Activated CD4-positive, alpha-beta T cell treated with anti-CD3 and anti-CD28 coated beads, Interleukin-2, amount 10 ng/mL, durations not matched to agents 7 days and 5 days (primary cell): ENCODE results near the gene HMX1. TPM values are rescaled to one million over a fixed set of nuclear protein-coding genes. Genes with fewer than 3 reads are reported as not detected.
A peak's percentile ranks its signal among the peaks of the same experiment; 100 is the strongest.

ENCODE experiments used
- CTCF ChIA-PET: fragments of 350-600 bp; sonication (Branson Sonifier 250); formaldehyde crosslinking; loops from one replicate; lab custom pipeline; 2021; ENCODE audit warnings: antibody characterized with exemption; lab: Charles Lee
- POLR2A ChIA-PET: fragments of 350-600 bp; sonication (Branson Sonifier 250); formaldehyde crosslinking; loops from one replicate; lab custom pipeline; 2021; ENCODE audit warnings: antibody characterized with exemption; lab: Charles Lee
- DNase-seq: peaks from one replicate; pipeline ENCODE4 v3.0.0-alpha.2; 2020
- H3K27ac Mint-ChIP-seq: one replicate; pipeline ENCODE4 v1.8.0; 2021; ENCODE audit warnings: mild to moderate bottlenecking, moderate library complexity, mixed read lengths
- H3K27me3 Mint-ChIP-seq: one replicate; pipeline ENCODE4 v1.8.0; 2021; ENCODE audit warnings: mixed read lengths
- H3K36me3 Mint-ChIP-seq: one replicate; pipeline ENCODE4 v1.8.0; 2021; ENCODE audit warnings: low read depth, mixed read lengths
- H3K4me1 Mint-ChIP-seq: one replicate; pipeline ENCODE4 v1.8.0; 2021; ENCODE audit warnings: mixed read lengths
- H3K4me3 Mint-ChIP-seq: one replicate; pipeline ENCODE4 v1.8.0; 2021; ENCODE audit warnings: mild to moderate bottlenecking, moderate library complexity, mixed read lengths
- H3K9me3 Mint-ChIP-seq: one replicate; pipeline ENCODE4 v1.8.0; 2021; ENCODE audit warnings: mixed read lengths
- total RNA-seq, 2 experiments: library from RNA; stranded (reverse); gene quantifications; one replicate each; pipeline ENCODE4 v1.2.3, GENCODE V29; 2021

HMX1 gene
- total RNA-seq, 2 experiments from 2014 or later, result not detected

DNA sequence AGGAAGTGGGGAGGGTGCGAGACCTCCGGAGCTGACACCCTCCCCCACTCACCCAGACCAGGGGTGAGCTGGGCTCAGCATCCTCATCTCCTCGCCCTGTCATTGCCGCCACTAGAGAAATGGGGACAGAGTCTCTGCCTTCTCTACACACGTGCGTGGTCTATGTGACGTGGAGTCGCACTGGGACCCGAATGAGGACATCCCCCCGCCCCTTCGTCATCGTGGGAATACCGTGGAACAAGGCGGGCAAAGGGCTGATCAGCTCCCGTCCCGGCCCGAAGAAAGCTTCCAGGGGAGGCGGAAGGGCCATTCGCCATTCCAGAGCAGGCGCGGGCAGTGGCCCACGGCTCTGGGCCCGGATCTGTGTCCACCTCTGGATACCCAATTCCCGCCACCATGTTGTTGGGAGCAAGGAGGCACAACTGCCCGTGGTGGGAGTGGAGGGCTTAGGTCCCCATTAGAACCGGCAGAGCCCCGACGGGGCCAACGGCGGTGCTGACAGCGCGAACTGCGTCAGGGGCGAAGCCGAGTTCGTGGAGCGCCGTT, 12.0 kb downstream of the HMX1 start:
- DNase-seq, result no peak
- Mint-ChIP-seq H3K27ac (peak overlapping the region; percentile 76), H3K36me3 (no peaks in the 10 kb centered on the region), H3K27me3 (peaks cover 58% of the 10 kb centered on the region), H3K4me3 (peak overlapping the region; percentile 30), H3K4me1 (peaks cover 3% of the 10 kb centered on the region), H3K9me3 (no peaks in the 10 kb centered on the region)
- CTCF ChIA-PET, result no interaction called here
- POLR2A ChIA-PET, result no interaction called here

DNA sequence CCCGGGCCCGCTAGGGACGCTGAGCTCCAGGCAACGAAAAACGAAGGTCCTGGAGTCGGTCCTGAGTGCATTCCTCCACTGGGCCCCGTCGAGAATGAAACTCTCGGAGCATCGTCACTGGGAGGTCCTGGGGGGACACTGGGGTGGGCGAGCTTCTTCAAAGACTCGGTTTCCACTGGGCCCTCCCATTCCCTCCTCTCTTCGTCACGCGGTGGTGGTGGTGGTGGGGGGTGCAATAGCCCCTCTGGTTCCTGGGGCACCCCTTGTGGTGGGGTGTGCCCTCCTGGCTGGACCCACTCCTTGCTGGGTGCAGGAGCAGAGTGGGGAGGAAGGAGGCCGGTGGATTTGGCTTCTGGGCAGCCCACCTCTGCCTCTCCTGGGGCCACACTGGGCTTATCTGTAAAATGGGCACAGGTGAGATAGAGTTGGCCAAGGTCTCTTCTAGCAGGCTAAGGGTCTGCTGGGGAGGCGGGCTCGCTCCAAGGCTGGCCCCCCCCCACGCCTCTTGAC, 12.9 kb downstream of the HMX1 start:
- CTCF ChIA-PET, result interaction anchor here (0.7 kb wide), 1 partner anchor 138 kb away, joined by 3 read pairs; no protein-coding TSS in a partner anchor
- no peak for DNase-seq
- Mint-ChIP-seq H3K4me3 (no peak overlapping the region), H3K9me3 (no peaks in the 10 kb centered on the region), H3K27ac (no peak overlapping the region), H3K4me1 (peaks cover 3% of the 10 kb centered on the region), H3K27me3 (peaks cover 54% of the 10 kb centered on the region), H3K36me3 (no peaks in the 10 kb centered on the region)
- POLR2A ChIA-PET, result no interaction called here

DNA sequence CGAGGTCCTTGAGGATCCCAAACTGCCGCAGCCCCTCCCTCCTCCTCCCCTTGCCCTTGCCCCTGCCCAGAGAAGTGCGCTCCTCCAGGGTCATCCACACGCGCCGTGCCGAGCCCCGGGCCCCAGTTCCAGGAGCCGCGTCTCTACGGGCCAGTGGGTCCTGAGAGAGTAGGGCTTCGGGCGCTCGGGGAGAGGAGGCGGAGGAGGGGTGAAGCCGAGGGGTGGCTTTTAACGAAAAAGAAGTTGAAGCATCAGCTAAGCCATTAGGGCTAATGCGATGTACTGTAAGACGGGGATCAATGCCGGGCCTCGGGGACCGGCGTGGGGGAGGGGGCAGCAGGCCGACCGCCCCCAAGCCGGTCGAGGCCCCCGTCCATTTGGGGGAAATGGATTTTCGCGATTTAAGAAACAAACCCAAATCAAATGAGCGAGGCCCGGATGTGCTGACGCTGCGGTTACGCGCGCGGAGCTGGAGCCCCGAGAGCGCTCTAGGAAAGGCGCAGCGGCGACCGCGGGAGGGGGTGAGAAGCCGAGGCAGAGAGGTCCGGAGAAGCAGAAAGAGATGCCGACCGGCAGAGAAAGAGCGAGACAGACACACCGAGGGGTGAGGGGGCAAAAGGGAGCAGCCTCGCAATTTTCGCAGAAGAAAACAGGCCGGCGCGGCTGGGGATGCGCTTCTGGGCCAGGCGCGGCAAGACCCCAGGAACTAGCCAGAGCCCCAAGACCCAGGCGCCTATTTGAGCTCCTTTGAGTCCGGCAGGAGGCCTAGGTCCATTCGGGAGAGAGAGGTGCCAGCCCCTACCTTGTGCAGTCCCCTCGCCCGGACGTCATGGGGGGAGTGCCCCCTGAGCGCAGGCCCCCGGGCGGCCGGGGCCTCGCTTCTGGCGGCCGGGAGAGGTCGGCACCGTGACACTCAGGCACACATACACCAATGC, 13.6 kb downstream of the HMX1 start:
- Mint-ChIP-seq H3K9me3 (no peaks in the 10 kb centered on the region), H3K4me3 (peak overlapping the region; percentile 27), H3K27ac (no peak overlapping the region), H3K27me3 (peaks cover 54% of the 10 kb centered on the region), H3K4me1 (peaks cover 3% of the 10 kb centered on the region), H3K36me3 (no peaks in the 10 kb centered on the region)
- ChIA-PET CTCF (interaction anchor here (0.7 kb wide), 1 partner anchor 137 kb away, joined by 3 read pairs; no protein-coding TSS in a partner anchor), POLR2A (no interaction called here)
- DNase-seq, result no peak

DNA sequence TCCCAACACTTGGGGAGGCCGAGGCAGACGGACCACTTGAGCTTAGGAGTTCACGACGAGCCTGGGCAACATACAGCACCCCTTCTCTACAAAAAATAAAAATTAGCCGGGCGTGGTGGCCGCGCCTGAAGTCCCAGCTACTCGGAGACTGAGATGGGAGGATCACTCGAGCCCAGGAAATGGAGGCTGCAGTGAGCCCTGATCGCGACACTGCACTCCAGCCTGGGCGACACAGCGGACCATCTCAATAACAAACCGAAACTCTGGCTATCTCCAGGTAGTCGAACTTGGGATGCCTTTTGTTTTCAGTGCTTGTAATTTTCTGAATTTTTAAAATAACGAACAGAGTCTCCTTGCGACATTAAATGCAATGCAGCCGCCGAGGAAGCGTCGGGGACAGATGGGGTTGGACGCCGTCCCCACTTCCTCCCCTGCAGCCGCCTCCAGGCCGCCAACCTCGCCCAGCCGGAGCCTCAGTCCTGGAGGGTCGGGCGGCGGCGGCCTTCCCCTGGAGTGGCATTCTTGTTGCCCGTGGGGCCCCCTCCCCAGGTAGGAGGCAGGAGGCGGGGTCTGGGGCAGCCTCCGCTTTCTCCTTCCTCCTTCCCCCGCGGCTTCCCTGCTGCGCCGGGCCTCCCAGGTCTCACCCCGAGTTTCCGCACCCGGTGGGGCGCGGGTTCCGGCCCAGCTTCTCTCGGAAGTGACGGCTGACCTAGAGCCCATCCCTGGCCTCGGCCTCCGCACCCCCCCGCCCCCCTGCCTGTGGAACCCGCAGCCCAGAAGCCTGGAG, 14.6 kb downstream of the HMX1 start:
- POLR2A ChIA-PET, result no interaction called here
- peaks cover 47% of the 10 kb centered on the region for H3K27me3 Mint-ChIP-seq
- no peak for DNase-seq
- peak overlapping the region; percentile 25 for H3K27ac Mint-ChIP-seq
- CTCF ChIA-PET, result no interaction called here
- H3K4me3 Mint-ChIP-seq, result no peak overlapping the region
- peaks cover 3% of the 10 kb centered on the region for H3K4me1 Mint-ChIP-seq
- H3K36me3 Mint-ChIP-seq, result no peaks in the 10 kb centered on the region
- no peaks in the 10 kb centered on the region for H3K9me3 Mint-ChIP-seq

DNA sequence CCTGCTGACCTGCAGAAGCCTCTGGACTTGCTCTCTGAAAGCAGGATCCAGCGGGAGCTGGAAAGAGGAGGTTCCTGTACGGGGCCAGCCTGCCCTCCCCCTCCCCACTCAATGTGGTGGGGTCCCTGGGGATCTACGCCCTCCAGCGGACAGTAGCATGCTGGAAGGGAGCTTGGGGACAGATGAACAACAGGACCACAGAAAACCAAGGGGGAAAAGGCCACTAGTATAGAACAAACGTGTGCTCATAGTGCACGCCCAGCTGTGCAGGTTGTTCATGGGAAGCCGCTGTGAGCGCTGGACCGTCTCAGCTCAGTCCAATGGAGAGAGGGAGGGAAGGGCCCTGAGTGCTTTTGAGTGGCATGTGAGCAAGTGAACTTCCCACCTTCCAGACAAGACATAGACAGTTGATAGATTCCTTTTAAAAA, 15.8 kb downstream of the HMX1 start:
- ChIA-PET CTCF (no interaction called here), POLR2A (no interaction called here)
- Mint-ChIP-seq H3K36me3 (no peaks in the 10 kb centered on the region), H3K27ac (no peak overlapping the region), H3K4me3 (no peak overlapping the region), H3K9me3 (no peaks in the 10 kb centered on the region), H3K4me1 (peaks cover 3% of the 10 kb centered on the region), H3K27me3 (peaks cover 42% of the 10 kb centered on the region)
- no peak for DNase-seq

DNA sequence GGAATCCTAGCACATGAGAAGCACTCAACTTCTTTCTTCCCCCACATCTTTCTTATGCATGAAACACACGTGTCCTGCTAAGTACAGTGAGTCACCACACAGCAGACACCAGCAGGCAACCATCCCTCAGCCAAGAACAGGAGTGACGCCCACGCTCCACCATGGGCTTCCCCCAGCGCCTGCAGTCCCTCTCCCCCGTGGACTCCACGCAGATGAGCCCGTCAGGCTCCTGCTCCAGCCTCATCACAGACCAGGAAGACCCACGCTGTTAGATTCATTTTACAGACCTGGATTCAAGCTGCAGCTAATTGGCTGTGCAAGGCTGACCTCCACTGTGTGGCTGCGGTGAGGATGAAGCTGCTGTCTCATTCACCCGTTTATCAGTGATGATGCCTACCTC, 16.7 kb downstream of the HMX1 start:
- Mint-ChIP-seq H3K36me3 (no peaks in the 10 kb centered on the region), H3K4me1 (peaks cover 3% of the 10 kb centered on the region), H3K27me3 (peaks cover 39% of the 10 kb centered on the region), H3K9me3 (no peaks in the 10 kb centered on the region), H3K27ac (no peak overlapping the region), H3K4me3 (no peak overlapping the region)
- ChIA-PET POLR2A (no interaction called here), CTCF (no interaction called here)
- no peak for DNase-seq

DNA sequence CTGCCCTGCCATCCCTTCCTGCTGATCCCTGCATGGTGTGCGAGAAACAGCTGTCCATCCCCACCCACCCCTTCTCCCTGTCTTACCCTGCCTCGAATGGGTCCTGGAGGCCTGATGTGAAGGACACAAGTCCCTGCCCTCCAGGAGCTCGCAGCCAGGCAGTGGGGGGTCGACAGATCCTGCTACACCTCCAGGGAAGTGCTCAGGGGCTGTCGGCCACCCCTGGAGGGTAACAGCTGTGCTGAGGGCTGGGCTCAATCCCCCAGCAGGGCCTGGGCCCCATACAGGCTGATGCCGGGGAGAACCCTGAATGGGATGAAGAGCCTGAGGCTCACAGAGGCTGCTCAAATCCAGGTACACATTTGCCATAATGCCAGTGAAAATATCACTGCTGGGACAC, 17.6 kb downstream of the HMX1 start:
- H3K36me3 Mint-ChIP-seq, result no peaks in the 10 kb centered on the region
- H3K4me1 Mint-ChIP-seq, result peaks cover 3% of the 10 kb centered on the region
- POLR2A ChIA-PET, result no interaction called here

DNA sequence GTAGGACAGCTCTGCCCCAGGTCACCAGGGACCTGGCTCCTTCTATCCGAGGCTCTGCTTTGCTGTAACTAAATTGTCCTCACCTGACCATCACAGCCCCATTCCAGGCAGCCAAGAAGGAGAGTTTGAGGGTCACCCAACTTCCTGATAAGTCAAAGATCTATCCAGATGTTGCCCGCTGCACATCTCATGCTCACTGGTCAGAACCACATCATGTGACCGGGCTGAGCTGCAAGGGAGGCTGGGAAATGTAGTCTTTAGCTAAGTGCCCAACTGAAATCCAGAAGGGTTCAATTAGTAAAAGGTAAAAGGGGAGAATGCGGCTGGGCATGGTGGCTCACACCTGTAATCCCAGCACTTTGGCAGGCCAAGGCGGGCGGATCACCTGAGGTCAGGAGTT, 18.4 kb downstream of the HMX1 start:
- DNase-seq, result no peak
- no peak overlapping the region for H3K27ac Mint-ChIP-seq
- peaks cover 3% of the 10 kb centered on the region for H3K4me1 Mint-ChIP-seq
- H3K27me3 Mint-ChIP-seq, result peaks cover 29% of the 10 kb centered on the region
- H3K36me3 Mint-ChIP-seq, result no peaks in the 10 kb centered on the region
- no peaks in the 10 kb centered on the region for H3K9me3 Mint-ChIP-seq
- POLR2A ChIA-PET, result no interaction called here
- CTCF ChIA-PET, result no interaction called here
- H3K4me3 Mint-ChIP-seq, result no peak overlapping the region

More for the DNA sequence above, 17.6 kb downstream of the HMX1 start:
- H3K27ac Mint-ChIP-seq, result no peak overlapping the region
- no peak for DNase-seq
- no peak overlapping the region for H3K4me3 Mint-ChIP-seq
- H3K27me3 Mint-ChIP-seq, result peaks cover 32% of the 10 kb centered on the region
- CTCF ChIA-PET, result no interaction called here
- H3K9me3 Mint-ChIP-seq, result no peaks in the 10 kb centered on the region

DNA sequence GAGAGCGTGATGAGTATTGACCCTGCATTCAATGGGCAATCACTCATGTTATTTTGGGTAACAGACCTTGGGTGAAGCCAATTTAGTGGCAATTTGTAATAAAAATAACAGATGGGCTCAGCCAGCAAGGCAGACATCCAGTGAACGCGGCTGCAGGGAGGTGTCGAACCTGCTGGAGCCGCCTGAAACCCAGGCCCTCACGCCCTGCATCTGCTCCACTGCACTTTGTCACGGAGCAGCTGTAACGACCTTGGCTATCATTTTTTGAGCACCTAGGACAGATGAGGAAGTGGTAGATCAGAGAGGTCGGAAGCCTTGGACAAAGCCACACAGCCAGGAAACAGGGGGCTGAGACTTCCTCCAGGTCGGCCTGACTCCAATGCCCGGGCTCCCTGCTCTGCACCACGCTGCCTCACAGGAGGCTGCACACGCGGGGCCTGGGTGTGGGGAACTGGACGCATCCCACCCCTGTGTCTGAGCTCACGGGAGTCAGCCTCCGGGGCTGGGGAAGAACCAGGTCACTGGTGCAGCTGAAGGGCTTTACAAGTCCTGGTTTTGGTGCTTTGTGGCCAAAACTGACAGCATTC, 19.4 kb downstream of the HMX1 start:
- H3K36me3 Mint-ChIP-seq, result no peaks in the 10 kb centered on the region
- H3K9me3 Mint-ChIP-seq, result no peaks in the 10 kb centered on the region
- no peak overlapping the region for H3K4me3 Mint-ChIP-seq
- POLR2A ChIA-PET, result no interaction called here
- no peak for DNase-seq
- peaks cover 27% of the 10 kb centered on the region for H3K27me3 Mint-ChIP-seq
- H3K4me1 Mint-ChIP-seq, result peaks cover 1% of the 10 kb centered on the region
- CTCF ChIA-PET, result no interaction called here
- no peak overlapping the region for H3K27ac Mint-ChIP-seq

DNA sequence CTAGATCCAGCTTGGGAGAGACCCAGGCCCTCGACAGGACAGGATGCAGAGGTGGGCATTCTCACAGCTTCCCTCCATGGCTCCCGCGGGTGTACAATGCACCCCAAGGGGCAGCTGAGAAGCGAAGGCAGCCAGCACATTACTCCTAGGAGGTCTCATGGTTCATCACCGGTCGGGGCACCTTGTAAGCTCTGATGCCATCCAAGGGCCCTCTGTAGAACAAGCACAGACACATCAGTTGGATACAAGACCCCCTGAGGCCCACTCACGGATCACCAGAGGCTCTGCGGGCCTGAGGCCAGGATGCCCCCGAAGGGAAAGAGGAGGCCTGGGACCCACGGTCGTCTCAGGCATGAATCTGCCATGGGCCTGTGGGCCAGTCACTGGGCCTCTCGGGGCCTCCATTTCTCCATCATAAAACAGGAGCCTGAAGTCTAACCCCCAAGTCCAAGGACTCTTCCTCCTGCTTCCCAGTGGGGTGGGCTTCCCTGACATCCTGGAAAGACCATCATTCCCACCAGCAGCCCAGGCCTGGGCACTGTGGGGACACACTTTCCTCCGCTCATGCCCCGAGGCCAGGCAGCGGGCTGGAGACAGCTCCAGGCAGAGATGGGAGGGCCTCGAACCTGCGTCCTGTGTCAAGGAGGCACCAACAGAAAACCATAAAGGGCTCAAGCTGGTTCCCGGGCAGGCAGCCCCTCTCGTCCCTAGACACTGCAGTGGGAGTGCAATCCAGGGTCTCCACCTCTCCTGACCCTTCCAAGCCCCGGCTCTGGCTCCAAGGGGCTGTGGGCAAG, 20.1 kb downstream of the HMX1 start:
- peaks cover under 1% of the 10 kb centered on the region for H3K4me1 Mint-ChIP-seq
- CTCF ChIA-PET, result no interaction called here
- POLR2A ChIA-PET, result no interaction called here
- H3K27ac Mint-ChIP-seq, result no peak overlapping the region
- H3K27me3 Mint-ChIP-seq, result peaks cover 22% of the 10 kb centered on the region
- H3K4me3 Mint-ChIP-seq, result no peak overlapping the region
- DNase-seq, result no peak
- no peaks in the 10 kb centered on the region for H3K9me3 Mint-ChIP-seq
- no peaks in the 10 kb centered on the region for H3K36me3 Mint-ChIP-seq

DNA sequence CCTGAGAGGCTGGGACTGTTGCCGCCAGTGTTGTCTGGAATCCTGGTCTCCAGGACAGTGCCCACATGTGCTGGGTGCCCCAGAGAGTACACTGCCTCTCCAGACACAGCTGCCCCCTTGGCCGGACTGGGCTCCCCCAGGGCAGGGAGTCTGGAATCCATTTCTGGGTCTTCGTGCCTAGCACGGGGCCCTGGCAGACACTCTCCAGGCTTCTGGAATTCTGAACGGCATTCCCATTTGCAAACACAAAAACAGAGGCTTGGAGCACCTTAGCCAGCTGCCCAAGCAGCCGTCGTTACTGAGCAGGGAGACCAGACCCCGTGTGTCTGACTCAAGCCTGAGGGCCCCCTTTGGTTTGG, 20.8 kb downstream of the HMX1 start:
- DNase-seq, result no peak
- CTCF ChIA-PET, result no interaction called here
- no peaks in the 10 kb centered on the region for H3K36me3 Mint-ChIP-seq
- no peak overlapping the region for H3K4me3 Mint-ChIP-seq
- H3K4me1 Mint-ChIP-seq, result no peaks in the 10 kb centered on the region
- POLR2A ChIA-PET, result no interaction called here
- no peaks in the 10 kb centered on the region for H3K9me3 Mint-ChIP-seq
- no peak overlapping the region for H3K27ac Mint-ChIP-seq
- H3K27me3 Mint-ChIP-seq, result peaks cover 15% of the 10 kb centered on the region
